PC-9 (cell line): Measurements from ENCODE around the gene SCG2. TPM values are rescaled to one million over a fixed set of nuclear protein-coding genes. Genes with fewer than 3 reads are reported as not detected.
"Not testable (repeated sequence)": the region's sequence is repeated elsewhere in the genome, so short reads cannot be mapped to it uniquely, and the experiment has no call there.

Experiments used
- BruUV-seq: library from RNA; stranded (reverse); fragments of 400-500 nt; replicated peaks from 2 replicates; lab custom pipeline; 2021; lab: Mats Ljungman, UMichigan
- CTCF ChIA-PET: fragments of 300-600 bp; sonication (Branson Sonifier 250); formaldehyde crosslinking; loops from one replicate; lab custom pipeline; 2022; ENCODE audit warnings: antibody characterized with exemption; lab: Charles Lee
- POLR2A ChIA-PET: fragments of 300-600 bp; sonication (Branson Sonifier 250); formaldehyde crosslinking; loops from one replicate; lab custom pipeline; 2022; ENCODE audit warnings: antibody characterized with exemption; ENCODE audit not compliant: unreplicated experiment; lab: Charles Lee
- DNase-seq, 2 experiments: peaks; one replicate each; pipeline versions ENCODE4 v3.0.0 to v3.0.0-alpha.2; 2015 to 2022; ENCODE audit warnings: mixed read lengths in 1 of 2
- H2AFZ ChIP-seq: fragments of 200-600 bp; sonication (generic); 2 replicates; pipeline ENCODE4 v1.8.1; 2017; ENCODE audit warnings: antibody characterized with exemption
- H3F3A ChIP-seq: fragments of 200-600 bp; sonication (generic); 2 replicates; pipeline ENCODE4 v1.8.1; 2017; ENCODE audit warnings: antibody characterized with exemption, mild to moderate bottlenecking, low read depth; ENCODE audit not compliant: insufficient read depth
- H3K27ac ChIP-seq: fragments of 200-600 bp; sonication (generic); 2 replicates; pipeline ENCODE4 v1.6.1; 2016; ENCODE audit warnings: mixed run types
- H3K27me3 ChIP-seq: fragments of 200-600 bp; sonication (generic); 2 replicates; pipeline ENCODE4 v1.6.1; 2016; ENCODE audit warnings: low read depth, mixed run types; ENCODE audit not compliant: insufficient read depth
- H3K36me3 ChIP-seq: fragments of 200-600 bp; sonication (generic); 2 replicates; pipeline ENCODE4 v1.6.1; 2016; ENCODE audit warnings: low read depth, mixed run types
- H3K4me1 ChIP-seq: fragments of 200-600 bp; sonication (generic); replicated peaks from 2 replicates; pipeline ENCODE4 v1.6.1; 2016; ENCODE audit warnings: mixed run types; ENCODE audit not compliant: insufficient read depth
- H3K4me2 ChIP-seq: fragments of 200-600 bp; sonication (generic); 2 replicates; pipeline ENCODE4 v1.6.1; 2017; ENCODE audit warnings: mixed run types
- H3K4me3 ChIP-seq: fragments of 200-600 bp; sonication (generic); 2 replicates; pipeline ENCODE4 v1.6.1; 2016; ENCODE audit warnings: mixed run types
- H3K79me2 ChIP-seq: fragments of 200-600 bp; sonication (generic); 2 replicates; pipeline ENCODE4 v1.6.1; 2017; ENCODE audit warnings: low read depth, mixed run types
- H3K9me2 ChIP-seq: fragments of 200-600 bp; sonication (generic); 2 replicates; pipeline ENCODE4 v1.8.1; 2017; ENCODE audit warnings: mild to moderate bottlenecking; ENCODE audit not compliant: insufficient read depth
- H3K9me3 ChIP-seq: fragments of 200-600 bp; sonication (generic); 2 replicates; pipeline ENCODE4 v1.8.1; 2016; ENCODE audit warnings: low read depth; ENCODE audit not compliant: insufficient read depth
- H4K20me1 ChIP-seq: fragments of 200-600 bp; sonication (generic); 2 replicates; pipeline ENCODE4 v1.8.1; 2017; ENCODE audit not compliant: insufficient read depth
- CTCF ChIP-seq: fragments of 200-600 bp; sonication (generic); conservative IDR thresholded peaks from 2 replicates; pipeline ENCODE4 v1.6.1; 2017; ENCODE audit warnings: mixed run types, antibody characterized with exemption, mild to moderate bottlenecking, moderate library complexity
- EZH2 ChIP-seq: fragments of 200-600 bp; sonication (generic); IDR thresholded peaks from 2 replicates; pipeline ENCODE4 v1.8.0; 2017; ENCODE audit warnings: antibody characterized with exemption, low read depth
- intact Hi-C: fragments of 100-400 bp; cut with micrococcal nuclease; formaldehyde crosslinking; loops from one replicate; pipeline ENCODE4 v1.10.0; 2022; ENCODE audit not compliant: unreplicated experiment
- total RNA-seq: library from RNA; stranded (reverse); gene quantifications from 2 replicates; pipeline ENCODE4 v1.2.3, GENCODE V29; 2021

SCG2 gene
- total RNA-seq, 1 experiment from 2014 or later = 0.81 TPM

GRCh38 chr2:223596208-223596607, 6.0 kb downstream of the SCG2 start:
- Histone ChIP-seq H3K4me3 (no peak overlapping the region), H3K79me2 (no peaks in the 10 kb centered on the region), H3K36me3 (no peaks in the 10 kb centered on the region), H3K4me1 (peaks cover 11% of the 10 kb centered on the region), H3K4me2 (no peak overlapping the region), H3F3A (no peaks in the 10 kb centered on the region), H3K27me3 (no peaks in the 10 kb centered on the region), H3K9me2 (no peaks in the 10 kb centered on the region; the same call in 1 of the 2 replicates), H3K9me3 (peaks cover 4% of the 10 kb centered on the region), H3K27ac (no peak overlapping the region), H4K20me1 (no peaks in the 10 kb centered on the region), H2AFZ (no peak overlapping the region)
- intact Hi-C loops = no loop called here
- POLR2A ChIA-PET = no interaction called here
- CTCF ChIA-PET = no interaction called here
- DNase-seq = no peak
- TF ChIP-seq EZH2 = no peak
- TF ChIP-seq CTCF = no peak
- no TSS peak for BruUV-seq

GRCh38 chr2:223594831-223595230, 7.3 kb downstream of the SCG2 start:
- DNase-seq = no peak
- no peak overlapping the region for H3K4me3 ChIP-seq
- H3K27ac ChIP-seq = no peak overlapping the region
- no peaks in the 10 kb centered on the region for H3K36me3 ChIP-seq
- peaks cover 19% of the 10 kb centered on the region for H3K4me1 ChIP-seq
- intact Hi-C loops = no loop called here
- H3K4me2 ChIP-seq = no peak overlapping the region
- H3K9me2 ChIP-seq = no peaks in the 10 kb centered on the region; the same call in 1 of the 2 replicates
- POLR2A ChIA-PET = interaction anchor here (0.6 kb wide), 1 partner anchor 26 kb away, joined by 3 read pairs; no protein-coding TSS in a partner anchor
- no TSS peak for BruUV-seq
- H4K20me1 ChIP-seq = no peaks in the 10 kb centered on the region
- H3K79me2 ChIP-seq = no peaks in the 10 kb centered on the region
- no peak overlapping the region for H2AFZ ChIP-seq
- TF ChIP-seq EZH2 = no peak
- no peak for TF ChIP-seq CTCF
- no peaks in the 10 kb centered on the region for H3K27me3 ChIP-seq
- peaks cover 11% of the 10 kb centered on the region for H3K9me3 ChIP-seq
- no peaks in the 10 kb centered on the region for H3F3A ChIP-seq
- CTCF ChIA-PET = no interaction called here

GRCh38 chr2:223594259-223594658, 7.9 kb downstream of the SCG2 start:
- Histone ChIP-seq H2AFZ (no peak overlapping the region), H3K36me3 (no peaks in the 10 kb centered on the region)

GRCh38 chr2:223592689-223593088, 9.5 kb downstream of the SCG2 start:
- DNase-seq, H3K27me3 ChIP-seq, H3K36me3 ChIP-seq, intact Hi-C loops, H4K20me1 ChIP-seq, BruUV-seq, H3F3A ChIP-seq, H3K4me2 ChIP-seq, H3K79me2 ChIP-seq, H3K4me3 ChIP-seq, H3K9me2 ChIP-seq, POLR2A ChIA-PET, CTCF ChIA-PET, H3K27ac ChIP-seq, H2AFZ ChIP-seq: not testable (repeated sequence)
- Histone ChIP-seq H3K9me3 (peaks cover 11% of the 10 kb centered on the region), H3K4me1 (peaks cover 11% of the 10 kb centered on the region; the same call in 1 of the 2 replicates)

More at GRCh38 chr2:223594259-223594658, 7.9 kb downstream of the SCG2 start:
- Histone ChIP-seq H3K4me3 (no peak overlapping the region), H3F3A (no peaks in the 10 kb centered on the region), H3K27me3 (no peaks in the 10 kb centered on the region), H3K27ac (no peak overlapping the region), H3K9me2 (no peaks in the 10 kb centered on the region), H3K79me2 (no peaks in the 10 kb centered on the region), H3K4me2 (no peak overlapping the region), H4K20me1 (no peaks in the 10 kb centered on the region), H3K4me1 (peaks cover 14% of the 10 kb centered on the region), H3K9me3 (peaks cover 11% of the 10 kb centered on the region)
- intact Hi-C loops = no loop called here
- ChIA-PET CTCF (no interaction called here), POLR2A (interaction anchor here (0.6 kb wide), 1 partner anchor 27 kb away, joined by 3 read pairs; no protein-coding TSS in a partner anchor)
- TF ChIP-seq CTCF = no peak
- TF ChIP-seq EZH2 = no peak
- BruUV-seq = no TSS peak
- DNase-seq = no peak
